OCI-LY1 (cell line): ENCODE data around the gene IGF1R.

ENCODE experiments used
- H2AFZ ChIP-seq: fragments of 200-600 bp; sonication (generic), shearing (Covaris generic); 2 replicates; pipeline ENCODE4 v1.6.0; 2014; ENCODE audit warnings: antibody characterized with exemption, mild to moderate bottlenecking, low read length
- H3F3A ChIP-seq: fragments of 200-600 bp; sonication (generic), shearing (Covaris generic); 2 replicates; pipeline ENCODE4 v1.6.0; 2014; ENCODE audit warnings: mild to moderate bottlenecking, antibody characterized with exemption, low read length, moderate library complexity; ENCODE audit not compliant: insufficient read depth
- H3K27ac ChIP-seq: fragments of 200-600 bp; sonication (generic); 2 replicates; pipeline ENCODE4 v1.5.1; 2014; ENCODE audit warnings: low read length, mixed run types, mild to moderate bottlenecking, low read depth; ENCODE audit not compliant: poor library complexity, severe bottlenecking
- H3K27me3 ChIP-seq: fragments of 200-600 bp; sonication (generic); 2 replicates; pipeline ENCODE4 v1.6.0; 2014; ENCODE audit warnings: antibody characterized with exemption, mild to moderate bottlenecking, low read length, moderate library complexity; ENCODE audit not compliant: insufficient read depth
- H3K36me3 ChIP-seq: fragments of 200-600 bp; sonication (generic); 2 replicates; pipeline ENCODE4 v1.6.1; 2014; ENCODE audit warnings: mild to moderate bottlenecking, antibody characterized with exemption, low read length, moderate library complexity, mixed read lengths; ENCODE audit not compliant: insufficient read depth
- H3K4me1 ChIP-seq: fragments of 200-600 bp; sonication (generic); 2 replicates; pipeline ENCODE4 v1.5.1; 2014; ENCODE audit warnings: mild to moderate bottlenecking, low read length, moderate library complexity; ENCODE audit not compliant: insufficient read depth, severe bottlenecking
- H3K4me2 ChIP-seq: fragments of 200-600 bp; sonication (generic), shearing (Covaris generic); 2 replicates; pipeline ENCODE4 v1.6.1; 2014; ENCODE audit warnings: low read length
- H3K4me3 ChIP-seq: fragments of 200-600 bp; sonication (generic); 2 replicates; pipeline ENCODE4 v1.5.1; 2014; ENCODE audit warnings: low read length, low read depth, mild to moderate bottlenecking, mixed read lengths; ENCODE audit not compliant: poor library complexity, severe bottlenecking
- H3K79me2 ChIP-seq: fragments of 200-600 bp; shearing (Covaris generic); 2 replicates; pipeline ENCODE4 v1.6.1; 2016; ENCODE audit warnings: mixed run types, low read length, mixed read lengths; ENCODE audit not compliant: insufficient read depth
- H3K9ac ChIP-seq: fragments of 200-600 bp; sonication (generic), shearing (Covaris generic); 2 replicates; pipeline ENCODE4 v1.6.1; 2014; ENCODE audit warnings: mild to moderate bottlenecking, low read length, mixed read lengths
- H3K9me2 ChIP-seq: fragments of 200-600 bp; sonication (generic), shearing (Covaris generic); 2 replicates; pipeline ENCODE4 v1.6.1; 2014; ENCODE audit warnings: low read depth, mild to moderate bottlenecking, low read length, mixed read lengths
- H3K9me3 ChIP-seq: fragments of 200-600 bp; shearing (Covaris generic); 2 replicates; pipeline ENCODE4 v1.6.1; 2014; ENCODE audit warnings: low read length, mixed read lengths
- H4K20me1 ChIP-seq: fragments of 200-600 bp; sonication (generic), shearing (Covaris generic); 2 replicates; pipeline ENCODE4 v1.6.0; 2016; ENCODE audit warnings: mild to moderate bottlenecking, low read length; ENCODE audit not compliant: insufficient read depth
- EZH2 ChIP-seq: fragments of 200-600 bp; sonication (generic), shearing (Covaris generic); IDR thresholded peaks from 2 replicates; pipeline ENCODE4 v1.8.0; 2017; ENCODE audit warnings: borderline replicate concordance, mixed run types, mild to moderate bottlenecking, antibody characterized with exemption, low read length, moderate library complexity, mixed read lengths
- TF ChIP-seq, protein P1 (sequence below): fragments of 200-600 bp; sonication (generic), shearing (Covaris generic); IDR thresholded peaks from 2 replicates; pipeline ENCODE4 v1.5.1; 2017; ENCODE audit warnings: mild to moderate bottlenecking, antibody characterized with exemption, low read length, moderate library complexity, mixed read lengths

The IGF1R gene

DNA sequence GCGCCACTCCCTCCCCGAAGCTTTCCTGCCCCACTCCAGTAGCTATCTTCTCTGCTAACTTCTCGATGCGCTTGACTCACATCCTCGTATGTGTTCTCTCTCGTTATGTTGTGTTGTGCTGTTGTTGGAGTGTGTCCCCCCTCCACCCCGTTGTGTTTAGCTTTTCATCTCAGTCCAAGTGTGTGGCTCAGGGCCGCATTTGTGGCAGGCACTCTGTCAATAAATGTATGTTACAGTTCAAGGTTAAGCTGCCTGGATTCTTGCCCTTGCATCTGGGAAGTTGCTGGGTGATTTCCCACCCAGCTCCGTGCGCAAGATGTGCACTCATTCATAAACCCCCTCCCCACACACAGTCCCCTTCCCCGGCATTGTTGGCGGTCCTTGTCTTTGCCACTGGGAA is 287.4 kb downstream of the IGF1R start:
- Histone ChIP-seq H3K79me2 (no peaks in the 10 kb centered on the region), H3K4me2 (no peak overlapping the region), H3K4me1 (no peaks in the 10 kb centered on the region), H3K27ac (no peak overlapping the region), H2AFZ (no peak overlapping the region), H3K27me3 (no peaks in the 10 kb centered on the region), H4K20me1 (no peaks in the 10 kb centered on the region), H3K36me3 (no peaks in the 10 kb centered on the region), H3F3A (no peaks in the 10 kb centered on the region), H3K9ac (no peak overlapping the region), H3K4me3 (no peak overlapping the region), H3K9me2 (no peaks in the 10 kb centered on the region), H3K9me3 (no peaks in the 10 kb centered on the region)
- no peak for TF ChIP-seq EZH2
- TF ChIP-seq, protein P1, sequence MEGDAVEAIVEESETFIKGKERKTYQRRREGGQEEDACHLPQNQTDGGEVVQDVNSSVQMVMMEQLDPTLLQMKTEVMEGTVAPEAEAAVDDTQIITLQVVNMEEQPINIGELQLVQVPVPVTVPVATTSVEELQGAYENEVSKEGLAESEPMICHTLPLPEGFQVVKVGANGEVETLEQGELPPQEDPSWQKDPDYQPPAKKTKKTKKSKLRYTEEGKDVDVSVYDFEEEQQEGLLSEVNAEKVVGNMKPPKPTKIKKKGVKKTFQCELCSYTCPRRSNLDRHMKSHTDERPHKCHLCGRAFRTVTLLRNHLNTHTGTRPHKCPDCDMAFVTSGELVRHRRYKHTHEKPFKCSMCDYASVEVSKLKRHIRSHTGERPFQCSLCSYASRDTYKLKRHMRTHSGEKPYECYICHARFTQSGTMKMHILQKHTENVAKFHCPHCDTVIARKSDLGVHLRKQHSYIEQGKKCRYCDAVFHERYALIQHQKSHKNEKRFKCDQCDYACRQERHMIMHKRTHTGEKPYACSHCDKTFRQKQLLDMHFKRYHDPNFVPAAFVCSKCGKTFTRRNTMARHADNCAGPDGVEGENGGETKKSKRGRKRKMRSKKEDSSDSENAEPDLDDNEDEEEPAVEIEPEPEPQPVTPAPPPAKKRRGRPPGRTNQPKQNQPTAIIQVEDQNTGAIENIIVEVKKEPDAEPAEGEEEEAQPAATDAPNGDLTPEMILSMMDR, result no peak

DNA sequence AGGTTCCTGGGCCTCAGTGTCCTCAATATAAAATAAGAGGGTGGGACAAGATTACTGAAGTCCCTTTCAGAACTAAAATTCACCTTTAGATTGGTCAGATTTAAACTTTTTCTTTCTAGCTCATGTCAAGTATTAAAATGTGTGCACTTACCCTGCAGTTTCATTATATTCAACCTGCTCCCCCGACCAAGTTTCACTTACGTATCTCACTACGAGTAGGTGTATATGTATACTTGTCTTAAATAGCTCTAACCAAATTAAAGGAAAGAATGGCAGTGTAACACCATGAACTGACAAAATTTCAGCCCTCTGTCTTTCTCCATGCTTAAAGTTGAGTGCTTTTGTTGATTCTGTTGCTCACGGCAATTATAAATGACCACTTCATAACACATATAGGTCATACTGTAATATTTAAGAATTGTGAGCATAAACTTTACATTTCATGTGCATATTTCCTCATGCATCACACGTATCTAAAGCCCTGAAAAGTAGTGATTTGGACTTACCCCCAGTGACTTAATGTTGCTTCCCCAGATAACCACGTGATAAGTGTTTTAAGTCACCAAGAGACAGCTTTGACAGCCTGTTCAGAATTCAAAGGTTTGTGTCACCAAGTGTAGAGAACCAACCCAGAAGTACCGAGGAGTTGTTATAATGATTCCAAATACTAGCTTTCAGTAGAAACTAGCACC is 289.2 kb downstream of the IGF1R start:
- Histone ChIP-seq H3K79me2 (no peaks in the 10 kb centered on the region), H3K4me2 (no peak overlapping the region), H4K20me1 (no peaks in the 10 kb centered on the region), H3K27ac (no peak overlapping the region), H3K9me2 (no peaks in the 10 kb centered on the region), H3F3A (no peaks in the 10 kb centered on the region), H3K36me3 (no peaks in the 10 kb centered on the region), H2AFZ (no peak overlapping the region), H3K27me3 (no peaks in the 10 kb centered on the region), H3K4me3 (no peak overlapping the region), H3K9me3 (no peaks in the 10 kb centered on the region), H3K9ac (no peak overlapping the region), H3K4me1 (no peaks in the 10 kb centered on the region)
- no peak for TF ChIP-seq EZH2
- TF ChIP-seq, protein P1, result no peak

DNA sequence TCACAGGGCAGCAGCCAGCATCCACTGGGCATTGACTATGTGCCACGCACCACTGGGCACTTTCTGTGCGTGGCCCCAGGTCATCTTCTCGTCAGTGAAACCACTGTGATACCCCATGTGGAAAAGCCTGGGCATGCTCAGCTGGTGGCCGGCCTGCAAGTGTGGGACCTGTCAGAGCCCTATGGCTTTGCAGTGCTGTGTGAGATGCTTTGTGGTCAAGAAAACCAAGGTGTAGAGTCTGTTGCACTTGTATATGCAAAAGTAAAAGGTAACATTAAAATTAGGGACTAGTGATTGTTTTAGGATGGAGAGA is 289.7 kb downstream of the IGF1R start:
- no peaks in the 10 kb centered on the region for H3K9me3 ChIP-seq
- no peak overlapping the region for H3K9ac ChIP-seq
- no peak overlapping the region for H3K4me3 ChIP-seq
- no peaks in the 10 kb centered on the region for H3K27me3 ChIP-seq
- no peak overlapping the region for H3K27ac ChIP-seq
- no peak overlapping the region for H3K4me2 ChIP-seq
- H2AFZ ChIP-seq, result no peak overlapping the region
- H3K4me1 ChIP-seq, result no peaks in the 10 kb centered on the region
- H3F3A ChIP-seq, result no peaks in the 10 kb centered on the region
- H3K9me2 ChIP-seq, result no peaks in the 10 kb centered on the region
- no peak for TF ChIP-seq EZH2
- TF ChIP-seq, protein P1, result no peak
- H4K20me1 ChIP-seq, result no peaks in the 10 kb centered on the region
- no peaks in the 10 kb centered on the region for H3K79me2 ChIP-seq
- H3K36me3 ChIP-seq, result no peaks in the 10 kb centered on the region
